K562 (cell line): Measurements from ENCODE around the gene BBS1. TPM values are rescaled to one million over a fixed set of nuclear protein-coding genes. Genes with fewer than 3 reads are reported as not detected.

Experiments
- ATAC-seq: fragments of 200-7000 bp; cut with Tn5 transposase; 3 replicates; pipeline ENCODE4 v1.9.1; 2020; ENCODE audit warnings: moderate library complexity
- BruUV-seq: library from RNA; stranded (reverse); fragments of 400-500 nt; replicated peaks from 2 replicates; lab custom pipeline; 2021; lab: Mats Ljungman, UMichigan
- CTCF ChIA-PET: fragments of 300-600 bp; formaldehyde crosslinking; extraction: SDS; loops from one replicate; lab custom pipeline; 2021; ENCODE audit warnings: low intra/inter-chr PET ratio; lab: Yijun Ruan, JAX
- POLR2A ChIA-PET: fragments of 300-600, 350-650 bp; sonication (Branson Sonifier 250); formaldehyde crosslinking; extraction: SDS; loops from one replicate; lab custom pipeline; 2021; ENCODE audit warnings: antibody characterized with exemption, inconsistent platforms; lab: Yijun Ruan, JAX
- DNase-seq, 4 experiments: peaks; one replicate each; pipeline versions ENCODE4 v3.0.0 to v3.0.0-alpha.2; 2011 to 2018; ENCODE audit warnings: low spot score in 3 of 4, mixed read lengths in 3 of 4; ENCODE audit errors: extremely low read depth in 1 of 4
- FAIRE-seq: peaks from 2 replicates; lab custom pipeline; 2011; peaks lifted over from hg19 to GRCh38; lab: Jason Lieb, UNC
- H2AFZ ChIP-seq: 2 replicates; pipeline ENCODE4 v1.6.0; 2011; ENCODE audit warnings: low read depth, low read length, control low read depth, inconsistent platforms
- H3K27ac ChIP-seq: fragments of 200-600 bp; 3 replicates; pipeline ENCODE4 v1.8.0; 2011; ENCODE audit warnings: low read depth, mild to moderate bottlenecking, control low read depth, inconsistent platforms, low read length, moderate library complexity, mixed read lengths; ENCODE audit errors: extremely low read depth
- H3K27me3 ChIP-seq, 2 experiments: fragments of 300-600 bp in 1 of 2; 2 replicates in 1 of 2; 3 replicates in 1 of 2; pipeline versions ENCODE4 v1.6.0 to v1.8.0; 2011; ENCODE audit warnings: inconsistent platforms in 2 of 2, low read length in 2 of 2, mild to moderate bottlenecking in 1 of 2, mixed read lengths in 1 of 2, moderate library complexity in 1 of 2; ENCODE audit not compliant: control insufficient read depth in 2 of 2, insufficient read depth in 2 of 2
- H3K36me3 ChIP-seq: fragments of 300-600 bp; 3 replicates; pipeline ENCODE4 v1.8.0; 2011; ENCODE audit warnings: mild to moderate bottlenecking, low read length, inconsistent platforms; ENCODE audit not compliant: control insufficient read depth, insufficient read depth
- H3K4me1 ChIP-seq, 2 experiments: fragments of 200-600 bp in 1 of 2; replicated peaks in 1 of 2; 2 replicates in 1 of 2; 3 replicates in 1 of 2; pipeline versions ENCODE4 v1.5.1 to v1.8.0; 2011; ENCODE audit warnings: inconsistent platforms in 2 of 2, low read length in 2 of 2, mild to moderate bottlenecking in 1 of 2, mixed read lengths in 1 of 2, moderate library complexity in 1 of 2; ENCODE audit not compliant: control insufficient read depth in 2 of 2, insufficient read depth in 2 of 2
- H3K4me2 ChIP-seq: 2 replicates; pipeline ENCODE4 v1.6.1; 2011; ENCODE audit warnings: low read length, control low read depth, inconsistent platforms, mixed read lengths; ENCODE audit not compliant: insufficient read depth
- H3K4me3 ChIP-seq: fragments of 200-600 bp; sonication (generic), shearing (Covaris generic); 2 replicates; pipeline ENCODE4 v1.5.1; 2016; ENCODE audit warnings: control low read depth, inconsistent platforms
- H3K79me2 ChIP-seq: fragments of 200-600 bp; 3 replicates; pipeline ENCODE4 v1.8.0; 2011; ENCODE audit warnings: low read length, inconsistent platforms; ENCODE audit not compliant: control insufficient read depth, insufficient read depth
- H3K9ac ChIP-seq, 2 experiments: 2 replicates each; pipeline versions ENCODE4 v1.6.0 to v1.6.1; 2011; ENCODE audit warnings: low read depth in 2 of 2, low read length in 2 of 2, control low read depth in 1 of 2, inconsistent platforms in 1 of 2, mild to moderate bottlenecking in 1 of 2, mixed read lengths in 1 of 2; ENCODE audit not compliant: insufficient read depth in 1 of 2
- H3K9me1 ChIP-seq: one replicate; pipeline ENCODE4 v1.6.0; 2011; ENCODE audit warnings: inconsistent platforms, mild to moderate bottlenecking, low read length, moderate library complexity; ENCODE audit not compliant: control insufficient read depth, insufficient read depth
- H3K9me3 ChIP-seq: replicated peaks from 2 replicates; pipeline ENCODE4 v1.5.1; 2011; ENCODE audit warnings: low read depth, low read length, inconsistent platforms; ENCODE audit not compliant: control insufficient read depth, insufficient read depth
- H4K20me1 ChIP-seq: replicated peaks from 2 replicates; pipeline ENCODE4 v1.6.1; 2011; ENCODE audit warnings: low read length, inconsistent platforms, mixed read lengths; ENCODE audit not compliant: control insufficient read depth, insufficient read depth
- ARID1B ChIP-seq: fragments of 450-650 bp; IDR thresholded peaks from 2 replicates; pipeline ENCODE4 v1.6.1; 2016; ENCODE audit warnings: antibody characterized with exemption, mild to moderate bottlenecking, inconsistent platforms
- BCL6 ChIP-seq: fragments of 250-450 bp; sonication (Bioruptor Pico); IDR thresholded peaks from 2 replicates; pipeline ENCODE4 v1.4.0; 2020
- NR4A1 ChIP-seq, 2 experiments: fragments of 250-450 bp in 1 of 2; fragments of 450-650 bp in 1 of 2; sonication (Bioruptor Pico) in 1 of 2; IDR thresholded peaks; 2 replicates each; pipeline versions ENCODE4 v1.4.0 to v1.6.1; 2016 to 2020; ENCODE audit warnings: mild to moderate bottlenecking in 2 of 2, missing compliant biosample characterization in 1 of 2, missing genetic modification characterization in 1 of 2, moderate library complexity in 1 of 2
- PKNOX1 ChIP-seq: fragments of 450-650 bp; IDR thresholded peaks from 2 replicates; pipeline ENCODE4 v1.6.1; 2016
- SPI1 ChIP-seq: IDR thresholded peaks from 2 replicates; pipeline ENCODE4 v1.6.1; 2011; ENCODE audit warnings: low read depth, low read length, control low read depth, borderline replicate concordance
- TARDBP ChIP-seq: fragments of 450-650 bp; IDR thresholded peaks from 2 replicates; pipeline ENCODE4 v1.6.1; 2016
- WGBS: fragments of 100-300 bp; shearing (Covaris generic); methylation state at CpG from one replicate; pipeline ENCODE4 v1.1.6; 2016; ENCODE audit warnings: low coverage, mixed read lengths; ENCODE audit not compliant: insufficient coverage; ENCODE audit errors: missing lambda C conversion rate; 5-methylcytosine and 5-hydroxymethylcytosine counted together
- in situ Hi-C: fragments of 300-500 bp; cut with MboI; formaldehyde crosslinking; loops from 4 replicates; pipeline ENCODE4 v1.15.0; 2018; ENCODE audit warnings: inconsistent platforms, mixed read lengths
- intact Hi-C: fragments of 100-400 bp; cut with micrococcal nuclease; formaldehyde crosslinking; loops from 2 replicates; pipeline ENCODE4 v1.14.2; 2022
- polyA plus RNA-seq, 8 experiments: library from polyadenylated mRNA; depleted of rRNA in 4 of 8; stranded (reverse) in 5 of 8; unstranded in 3 of 8; fragments of >200 nt; fragmentation: Nextera tagmentation in 2 of 8; fragmentation: Illumina TruSeq in 1 of 8; extraction: Ambion mirVana in 2 of 8; extraction: Trizol in 1 of 8; gene quantifications; 2 replicates each; pipeline versions ENCODE4 v1.2.1 to v1.2.3, GENCODE V29; 2011 to 2014; ENCODE audit warnings: inconsistent platforms in 1 of 8, missing spikeins in 1 of 8
- total RNA-seq, 7 experiments: library from RNA; depleted of rRNA in 6 of 7; stranded (reverse); fragments of >200 nt in 6 of 7; fragmentation: Illumina TruSeq in 2 of 7; extraction: Trizol in 2 of 7; gene quantifications; 2 replicates each; pipeline versions ENCODE4 v1.2.1 to v1.2.3, GENCODE V29; 2011 to 2021; ENCODE audit warnings: low replicate concordance in 1 of 7

The BBS1 gene
- total and polyA plus RNA-seq, 9 of the 15 experiments (the other 6 are each of a cell fraction or from before 2014, with no cell fraction given), result 9.0 to 19.8 (median 12.1) TPM

DNA sequence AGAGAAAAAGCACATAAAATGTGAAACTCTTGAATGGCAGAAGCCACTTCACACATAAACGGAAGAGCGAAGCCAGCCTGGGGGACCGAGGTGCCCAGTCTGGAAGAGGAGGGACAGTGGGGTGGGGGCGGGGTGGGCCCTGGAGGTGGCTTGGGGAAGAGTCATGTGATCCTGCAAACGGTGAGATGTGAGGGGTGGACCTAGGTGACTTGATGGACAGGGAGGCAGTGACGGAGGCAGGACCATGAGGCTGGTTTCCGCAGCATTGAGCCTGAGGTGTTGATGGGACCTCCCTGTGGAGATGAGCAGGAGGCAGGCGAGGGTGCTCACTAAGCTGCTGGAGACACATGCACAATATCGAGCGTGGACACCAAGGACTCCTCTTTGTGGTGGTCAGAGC is 18.6 kb downstream of the BBS1 start:
- TF ChIP-seq BCL6 (CRISPR knock-in tag) (no peak), PKNOX1 (peak; percentile 62), ARID1B (no peak), TARDBP (no peak), SPI1 (no peak), NR4A1 (CRISPR knock-in tag; IDR thresholded peaks at IDR 0.05) (no peak), NR4A1 (tag; IDR thresholded peaks at IDR 0.05) (no peak)
- TF ChIP-seq, all 486 proteins: peak for 1
- no peak overlapping the region for H3K4me3 ChIP-seq
- no peak for DNase-seq
- ATAC-seq, result peak; percentile 20
- no peaks in the 10 kb centered on the region for H3K79me2 ChIP-seq
- H3K27ac ChIP-seq, result no peak overlapping the region
- peak overlapping the region in 1 of 2 experiments; percentile 24; a peak in 1 of 4 replicates for H3K9ac ChIP-seq
- H2AFZ ChIP-seq, result no peak overlapping the region
- no peaks in the 10 kb centered on the region for H4K20me1 ChIP-seq
- WGBS, result 59% methylated on average over 8 of the region's 10 CpGs
- peaks cover 0 to 9% of the 10 kb centered on the region in 2 experiments; a peak in 1 of 5 replicates for H3K4me1 ChIP-seq
- H3K9me3 ChIP-seq, result no peaks in the 10 kb centered on the region
- no peaks in the 10 kb centered on the region for H3K9me1 ChIP-seq
- in situ Hi-C loops (no loop called here), intact Hi-C loops (no loop called here)
- no TSS peak for BruUV-seq
- no peaks in the 10 kb centered on the region; the same call in 2 of the 3 replicates for H3K36me3 ChIP-seq
- no peak overlapping the region for H3K4me2 ChIP-seq
- POLR2A ChIA-PET, result interaction anchor here (1.1 kb wide), 1 partner anchor 13 kb away, joined by 4 read pairs; no protein-coding TSS in a partner anchor
- no peak for FAIRE-seq
- H3K27me3 ChIP-seq, result no peaks in the 10 kb centered on the region
- CTCF ChIA-PET, result no interaction called here
